Osteoblast (primary cell): ENCODE measurements around the gene POLR1E. TPM values are rescaled to one million over a fixed set of nuclear protein-coding genes. Genes with fewer than 3 reads are reported as not detected.

Experiments
- DNase-seq: peaks from one replicate; pipeline ENCODE4 v3.0.0; 2011; ENCODE audit warnings: low spot score, mixed read lengths; ENCODE audit not compliant: insufficient read length; ENCODE audit errors: missing footprints
- H2AFZ ChIP-seq: 2 replicates; pipeline ENCODE4 v1.6.0; 2011; ENCODE audit warnings: mild to moderate bottlenecking, low read length
- H3K27ac ChIP-seq: 2 replicates; pipeline ENCODE4 v1.5.1; 2011; ENCODE audit warnings: mild to moderate bottlenecking, low read depth, low read length, moderate library complexity
- H3K27me3 ChIP-seq: 2 replicates; pipeline ENCODE4 v1.6.0; 2012; ENCODE audit warnings: mild to moderate bottlenecking, control low read depth, inconsistent platforms, low read length, moderate library complexity; ENCODE audit not compliant: insufficient read depth
- H3K36me3 ChIP-seq: 2 replicates; pipeline ENCODE4 v1.5.1; 2011; ENCODE audit warnings: mild to moderate bottlenecking, low read length, control low read depth, moderate library complexity; ENCODE audit not compliant: insufficient read depth
- H3K4me1 ChIP-seq: 2 replicates; pipeline ENCODE4 v1.5.1; 2011; ENCODE audit warnings: mild to moderate bottlenecking, low read length, control low read depth, moderate library complexity; ENCODE audit not compliant: insufficient read depth
- H3K4me2 ChIP-seq: 2 replicates; pipeline ENCODE4 v1.6.0; 2011; ENCODE audit warnings: mild to moderate bottlenecking, low read length; ENCODE audit not compliant: insufficient read depth
- H3K4me3 ChIP-seq: fragments of 200-600 bp; sonication (generic); 3 replicates; pipeline ENCODE4 v1.5.1; 2012; ENCODE audit warnings: mild to moderate bottlenecking, low read length, inconsistent platforms; ENCODE audit not compliant: insufficient read depth
- H3K79me2 ChIP-seq: 2 replicates; pipeline ENCODE4 v1.6.0; 2012; ENCODE audit warnings: mild to moderate bottlenecking, low read length, control low read depth, inconsistent platforms; ENCODE audit not compliant: insufficient read depth
- H3K9me3 ChIP-seq: 2 replicates; pipeline ENCODE4 v1.5.1; 2011; ENCODE audit warnings: low read depth, low read length, control low read depth
- H4K20me1 ChIP-seq: 2 replicates; pipeline ENCODE4 v1.6.0; 2012; ENCODE audit warnings: mild to moderate bottlenecking, low read length, control low read depth; ENCODE audit not compliant: insufficient read depth
- total RNA-seq: library from RNA; depleted of rRNA; stranded (reverse); fragments of >200 nt; gene quantifications from 2 replicates; pipeline ENCODE4 v1.2.3, GENCODE V29; 2012
- TF ChIP-seq, protein P1 (sequence below): IDR thresholded peaks from 2 replicates; pipeline ENCODE4 v1.5.1; 2011; ENCODE audit warnings: mild to moderate bottlenecking, low read depth, low read length, moderate library complexity; ENCODE audit errors: extremely low read depth

POLR1E gene
- total RNA-seq, 1 donor = 33.3 TPM

DNA sequence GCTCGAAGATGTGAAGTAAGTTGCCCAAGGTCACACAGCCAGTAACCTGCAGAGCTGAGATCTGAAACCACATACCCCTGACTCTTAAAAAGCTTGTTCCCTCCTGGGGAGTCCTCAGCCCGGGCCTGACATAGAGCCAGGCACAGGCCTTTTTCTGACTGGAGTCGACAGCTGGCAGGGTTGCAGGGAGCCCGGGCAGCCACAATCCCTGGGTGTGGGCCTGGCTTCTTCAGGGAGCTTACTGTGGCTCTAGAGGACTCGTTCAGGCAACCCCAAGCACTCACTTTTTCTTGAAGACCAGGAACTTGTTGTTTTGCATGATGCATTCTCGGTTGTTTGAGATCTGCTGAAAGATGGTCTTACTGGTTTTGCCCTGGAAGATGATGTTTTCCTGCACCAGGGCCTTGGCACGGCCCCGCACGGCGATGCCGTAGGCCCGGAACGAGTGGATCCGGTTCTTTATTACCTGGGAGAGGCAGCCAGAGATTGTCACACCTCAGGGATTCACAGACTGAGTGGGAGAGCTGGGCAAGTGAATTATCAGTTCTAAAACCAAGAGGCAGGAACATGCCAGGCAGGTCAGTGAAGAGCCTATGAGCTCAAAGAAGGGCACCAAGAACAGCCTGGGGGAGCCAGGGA lies 30.0 kb downstream of the POLR1E start:
- peaks cover 5% of the 10 kb centered on the region for H3K36me3 ChIP-seq
- no peaks in the 10 kb centered on the region for H3K9me3 ChIP-seq

DNA sequence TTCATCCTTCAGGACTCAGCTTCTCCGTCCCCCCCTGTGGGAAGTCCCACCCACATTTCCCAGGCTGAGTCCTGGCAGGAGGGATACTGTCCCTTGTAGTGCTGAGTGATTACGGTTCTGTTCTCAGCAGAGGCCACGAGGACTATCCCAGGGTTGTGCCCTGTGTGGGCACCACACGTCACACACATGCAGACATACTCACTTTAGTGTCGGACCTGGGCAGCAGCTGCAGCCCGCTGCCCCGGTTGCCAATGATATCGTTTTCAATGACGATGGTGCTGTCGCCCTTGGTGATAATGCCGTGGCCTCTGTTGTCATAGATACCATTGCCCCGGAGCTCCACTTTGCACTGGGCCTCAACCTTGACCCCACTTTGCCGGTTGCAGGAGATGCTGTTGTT lies 32.2 kb downstream of the POLR1E start:
- Histone ChIP-seq H3K4me2 (no peak overlapping the region), H3K27ac (no peak overlapping the region), H3K79me2 (no peaks in the 10 kb centered on the region), H2AFZ (no peak overlapping the region), H3K36me3 (peaks cover 22% of the 10 kb centered on the region), H4K20me1 (no peaks in the 10 kb centered on the region), H3K27me3 (no peaks in the 10 kb centered on the region), H3K4me1 (no peaks in the 10 kb centered on the region), H3K4me3 (no peak overlapping the region), H3K9me3 (no peaks in the 10 kb centered on the region)
- TF ChIP-seq, protein P1, sequence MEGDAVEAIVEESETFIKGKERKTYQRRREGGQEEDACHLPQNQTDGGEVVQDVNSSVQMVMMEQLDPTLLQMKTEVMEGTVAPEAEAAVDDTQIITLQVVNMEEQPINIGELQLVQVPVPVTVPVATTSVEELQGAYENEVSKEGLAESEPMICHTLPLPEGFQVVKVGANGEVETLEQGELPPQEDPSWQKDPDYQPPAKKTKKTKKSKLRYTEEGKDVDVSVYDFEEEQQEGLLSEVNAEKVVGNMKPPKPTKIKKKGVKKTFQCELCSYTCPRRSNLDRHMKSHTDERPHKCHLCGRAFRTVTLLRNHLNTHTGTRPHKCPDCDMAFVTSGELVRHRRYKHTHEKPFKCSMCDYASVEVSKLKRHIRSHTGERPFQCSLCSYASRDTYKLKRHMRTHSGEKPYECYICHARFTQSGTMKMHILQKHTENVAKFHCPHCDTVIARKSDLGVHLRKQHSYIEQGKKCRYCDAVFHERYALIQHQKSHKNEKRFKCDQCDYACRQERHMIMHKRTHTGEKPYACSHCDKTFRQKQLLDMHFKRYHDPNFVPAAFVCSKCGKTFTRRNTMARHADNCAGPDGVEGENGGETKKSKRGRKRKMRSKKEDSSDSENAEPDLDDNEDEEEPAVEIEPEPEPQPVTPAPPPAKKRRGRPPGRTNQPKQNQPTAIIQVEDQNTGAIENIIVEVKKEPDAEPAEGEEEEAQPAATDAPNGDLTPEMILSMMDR = no peak
- no peak for DNase-seq

More for the DNA sequence above, 30.0 kb downstream of the POLR1E start:
- no peak for DNase-seq
- no peaks in the 10 kb centered on the region for H3K4me1 ChIP-seq
- no peak overlapping the region for H3K4me2 ChIP-seq
- no peak overlapping the region for H2AFZ ChIP-seq
- TF ChIP-seq, protein P1 = no peak
- H3K4me3 ChIP-seq = no peak overlapping the region
- no peaks in the 10 kb centered on the region for H4K20me1 ChIP-seq
- no peak overlapping the region for H3K27ac ChIP-seq
- no peaks in the 10 kb centered on the region for H3K27me3 ChIP-seq
- no peaks in the 10 kb centered on the region for H3K79me2 ChIP-seq

DNA sequence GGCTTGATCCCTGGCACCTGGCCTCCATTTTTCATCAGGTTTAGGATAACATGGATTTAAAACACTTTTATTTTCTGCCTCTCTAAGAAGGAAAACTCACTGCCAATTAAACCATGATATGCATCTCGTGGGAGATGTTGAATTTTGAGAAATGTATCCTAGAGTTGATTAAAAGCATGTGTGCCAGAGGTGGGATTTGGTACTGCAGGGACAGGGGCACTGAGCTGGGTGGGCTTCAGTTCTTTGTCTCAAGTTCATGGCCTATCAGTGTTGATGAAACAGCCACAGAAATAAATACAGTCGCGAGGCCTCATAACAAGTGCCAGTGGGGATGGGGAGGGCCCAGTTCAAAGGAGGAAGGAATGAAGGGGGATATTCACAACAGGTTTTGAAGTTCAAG lies 34.9 kb downstream of the POLR1E start:
- TF ChIP-seq, protein P1 = no peak
- no peak for DNase-seq
- Histone ChIP-seq H3K9me3 (no peaks in the 10 kb centered on the region), H3K36me3 (peaks cover 37% of the 10 kb centered on the region), H3K27ac (no peak overlapping the region), H3K79me2 (no peaks in the 10 kb centered on the region), H3K4me3 (no peak overlapping the region), H4K20me1 (no peaks in the 10 kb centered on the region), H3K4me2 (no peak overlapping the region), H2AFZ (no peak overlapping the region), H3K27me3 (no peaks in the 10 kb centered on the region), H3K4me1 (no peaks in the 10 kb centered on the region)

DNA sequence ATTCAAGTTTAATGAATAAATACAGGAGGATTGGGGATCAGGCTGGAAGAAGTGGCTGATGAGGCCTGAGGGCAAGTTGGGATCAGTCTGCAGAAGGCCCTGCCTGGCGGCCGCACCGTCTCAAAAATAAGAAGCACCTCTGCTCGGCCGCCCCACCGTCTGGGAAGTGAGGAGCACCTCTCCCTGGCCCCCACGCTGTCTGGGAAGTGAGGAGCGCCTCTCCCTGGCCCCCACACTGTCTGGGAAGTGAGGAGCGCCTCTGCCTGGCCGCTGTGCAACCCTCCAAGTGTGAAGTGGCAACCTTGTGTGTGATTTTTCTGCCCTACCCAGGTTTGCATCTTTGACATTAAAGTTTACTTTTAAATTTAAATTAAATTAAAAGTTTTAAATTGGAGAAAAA lies 35.4 kb downstream of the POLR1E start:
- H3K36me3 ChIP-seq = peaks cover 40% of the 10 kb centered on the region
- TF ChIP-seq, protein P1 = no peak
- no peak for DNase-seq
- H3K27ac ChIP-seq = no peak overlapping the region
- H3K79me2 ChIP-seq = no peaks in the 10 kb centered on the region
- H3K27me3 ChIP-seq = no peaks in the 10 kb centered on the region
- no peaks in the 10 kb centered on the region for H3K9me3 ChIP-seq
- H3K4me1 ChIP-seq = no peaks in the 10 kb centered on the region
- no peak overlapping the region for H3K4me3 ChIP-seq
- H3K4me2 ChIP-seq = no peak overlapping the region
- no peak overlapping the region for H2AFZ ChIP-seq
- H4K20me1 ChIP-seq = no peaks in the 10 kb centered on the region
